GM19463 (cell line): ENCODE data around the gene ASXL1.
"Not testable (repeated sequence)": the region's sequence is repeated elsewhere in the genome, so short reads cannot be mapped to it uniquely, and the experiment has no call there.

ENCODE experiments used
- ATAC-seq: cut with Tn5 transposase; IDR thresholded peaks from one replicate; pipeline ENCODE4 v1.9.1; 2021; ENCODE audit warnings: mild to moderate bottlenecking, moderate library complexity; ENCODE audit not compliant: unreplicated experiment

The ASXL1 gene

GRCh38 chr20:32397567-32398084, 39.5 kb downstream of the ASXL1 start:
- ATAC-seq: no peak

GRCh38 chr20:32400476-32400875, 42.3 kb downstream of the ASXL1 start:
- ATAC-seq: no peak

GRCh38 chr20:32404017-32404416, 45.9 kb downstream of the ASXL1 start:
- no peak for ATAC-seq

- no peak for ATAC-seq
Measured at GRCh38 chr20:32406701-32407100, 48.6 kb downstream of the ASXL1 start.

GRCh38 chr20:32407131-32407750, 49.1 kb downstream of the ASXL1 start:
- not testable (repeated sequence) for ATAC-seq

- no peak for ATAC-seq
Measured at GRCh38 chr20:32411955-32412706, 54.0 kb downstream of the ASXL1 start.

GRCh38 chr20:32415494-32415893, 57.4 kb downstream of the ASXL1 start:
- no peak for ATAC-seq

GRCh38 chr20:32416206-32416605, 58.1 kb downstream of the ASXL1 start:
- no peak for ATAC-seq

- ATAC-seq: no peak
Measured at GRCh38 chr20:32418376-32418775, 60.2 kb downstream of the ASXL1 start.

GRCh38 chr20:32421290-32421689, 63.2 kb downstream of the ASXL1 start:
- ATAC-seq: no peak

- ATAC-seq: no peak
Measured at GRCh38 chr20:32427996-32428395, 69.9 kb downstream of the ASXL1 start.

GRCh38 chr20:32429343-32429742, 71.2 kb downstream of the ASXL1 start:
- ATAC-seq: no peak

- no peak for ATAC-seq
Measured at GRCh38 chr20:32429745-32430360, 71.7 kb downstream of the ASXL1 start.

- no peak for ATAC-seq
Measured at GRCh38 chr20:32431457-32431856, 73.3 kb downstream of the ASXL1 start.

GRCh38 chr20:32432277-32432676, 74.1 kb downstream of the ASXL1 start:
- ATAC-seq: no peak

GRCh38 chr20:32433311-32434021, 75.3 kb downstream of the ASXL1 start:
- ATAC-seq: no peak

- ATAC-seq: no peak
Measured at GRCh38 chr20:32434434-32434833, 76.3 kb downstream of the ASXL1 start.

GRCh38 chr20:32435449-32436107, 77.4 kb downstream of the ASXL1 start:
- ATAC-seq: no peak

GRCh38 chr20:32436142-32436861, 78.2 kb downstream of the ASXL1 start:
- ATAC-seq: no peak

GRCh38 chr20:32436968-32437367, 78.8 kb downstream of the ASXL1 start:
- ATAC-seq: no peak
